HPDE6-E6E7 (cell line): ENCODE data around the gene LRRC34.

Source experiments
- DNase-seq: peaks from one replicate; pipeline ENCODE4 v3.0.0; 2011; ENCODE audit warnings: missing footprints; ENCODE audit errors: extremely low spot score

Gene LRRC34

GRCh38 chr3:169813757-169814517, 1.2 kb upstream of the LRRC34 start:
- no peak for DNase-seq

GRCh38 chr3:169813278-169813677, 574 bp upstream of the LRRC34 start:
- no peak for DNase-seq

- DNase-seq = no peak
Measured at GRCh38 chr3:169811631-169812331, 923 bp downstream of the LRRC34 start.

- no peak for DNase-seq
Measured at GRCh38 chr3:169809230-169809795, 3.4 kb downstream of the LRRC34 start.

GRCh38 chr3:169804681-169805080, 8.0 kb downstream of the LRRC34 start:
- DNase-seq = no peak

- DNase-seq = no peak
Measured at GRCh38 chr3:169792359-169792758, 20.3 kb downstream of the LRRC34 start.

GRCh38 chr3:169790687-169791429, 21.8 kb downstream of the LRRC34 start:
- no peak for DNase-seq

- DNase-seq = no peak
Measured at GRCh38 chr3:169790219-169790618, 22.5 kb downstream of the LRRC34 start.

- DNase-seq = no peak
Measured at GRCh38 chr3:169787791-169788190, 24.9 kb downstream of the LRRC34 start.

- DNase-seq = no peak
Measured at GRCh38 chr3:169787120-169787519, 25.6 kb downstream of the LRRC34 start.

GRCh38 chr3:169781209-169781855, 31.4 kb downstream of the LRRC34 start:
- DNase-seq = no peak

- no peak for DNase-seq
Measured at GRCh38 chr3:169780742-169781141, 32.0 kb downstream of the LRRC34 start.

- no peak for DNase-seq
Measured at GRCh38 chr3:169777822-169778221, 34.9 kb downstream of the LRRC34 start.

- no peak for DNase-seq
Measured at GRCh38 chr3:169774186-169774585, 38.5 kb downstream of the LRRC34 start.

- no peak for DNase-seq
Measured at GRCh38 chr3:169772897-169773816, 39.5 kb downstream of the LRRC34 start, which contains the start of gene MYNN. TSS of gene MYNN (plus strand) at chr3:169773396. CDS start at chr3:169774296, 900 bp downstream.

- DNase-seq = no peak
Measured at GRCh38 chr3:169772305-169772896, 40.3 kb downstream of the LRRC34 start.

- no peak for DNase-seq
Measured at GRCh38 chr3:169771497-169772304, 41.0 kb downstream of the LRRC34 start.

GRCh38 chr3:169769287-169770181, 43.2 kb downstream of the LRRC34 start, which contains the start of gene ACTRT3:
TSS of gene ACTRT3 (minus strand) at chr3:169769561. CDS start at chr3:169769520, 41 bp downstream.
- no peak for DNase-seq
